Hepatocyte (in vitro differentiated cells): Measurements from ENCODE around the gene TNFSF11.

Source experiments
- EZH2 ChIP-seq: fragments of 200-600 bp; sonication (generic); IDR thresholded peaks from 2 replicates; pipeline ENCODE4 v1.6.1; 2016; ENCODE audit warnings: antibody characterized with exemption, mild to moderate bottlenecking, borderline replicate concordance
- TF ChIP-seq, protein P1 (sequence below): fragments of 200-600 bp; sonication (generic); IDR thresholded peaks from 2 replicates; pipeline ENCODE4 v1.5.1; 2016; ENCODE audit warnings: antibody characterized with exemption, mild to moderate bottlenecking; ENCODE audit not compliant: poor library complexity

- TF ChIP-seq, protein P1, sequence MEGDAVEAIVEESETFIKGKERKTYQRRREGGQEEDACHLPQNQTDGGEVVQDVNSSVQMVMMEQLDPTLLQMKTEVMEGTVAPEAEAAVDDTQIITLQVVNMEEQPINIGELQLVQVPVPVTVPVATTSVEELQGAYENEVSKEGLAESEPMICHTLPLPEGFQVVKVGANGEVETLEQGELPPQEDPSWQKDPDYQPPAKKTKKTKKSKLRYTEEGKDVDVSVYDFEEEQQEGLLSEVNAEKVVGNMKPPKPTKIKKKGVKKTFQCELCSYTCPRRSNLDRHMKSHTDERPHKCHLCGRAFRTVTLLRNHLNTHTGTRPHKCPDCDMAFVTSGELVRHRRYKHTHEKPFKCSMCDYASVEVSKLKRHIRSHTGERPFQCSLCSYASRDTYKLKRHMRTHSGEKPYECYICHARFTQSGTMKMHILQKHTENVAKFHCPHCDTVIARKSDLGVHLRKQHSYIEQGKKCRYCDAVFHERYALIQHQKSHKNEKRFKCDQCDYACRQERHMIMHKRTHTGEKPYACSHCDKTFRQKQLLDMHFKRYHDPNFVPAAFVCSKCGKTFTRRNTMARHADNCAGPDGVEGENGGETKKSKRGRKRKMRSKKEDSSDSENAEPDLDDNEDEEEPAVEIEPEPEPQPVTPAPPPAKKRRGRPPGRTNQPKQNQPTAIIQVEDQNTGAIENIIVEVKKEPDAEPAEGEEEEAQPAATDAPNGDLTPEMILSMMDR: no peak
- no peak for TF ChIP-seq EZH2
These were observed 78.9 kb downstream of the TNFSF11 start for GRCh38 chr13:42652642-42653415.
